Esophagus squamous epithelium (tissue), 4 donors: ENCODE data around the gene B3GNT2.

ENCODE experiments used
- POLR2A ChIP-seq, 4 donors: fragments of 450-650 bp; IDR thresholded peaks; one replicate each; pipeline ENCODE4 v1.6.1; 2017; ENCODE audit warnings: antibody characterized with exemption in 4 of 4, mild to moderate bottlenecking in 4 of 4, moderate library complexity in 3 of 4
- TF ChIP-seq, protein P1 (sequence below), 6 experiments: fragments of 450-650 bp in 4 of 6; fragments of 200-600 bp in 2 of 6; sonication (generic) in 2 of 6; IDR thresholded peaks; one replicate each; pipeline ENCODE4 v1.5.1; 2016 to 2019; ENCODE audit warnings: antibody characterized with exemption in 6 of 6, mild to moderate bottlenecking in 4 of 6, moderate library complexity in 4 of 6

DNA sequence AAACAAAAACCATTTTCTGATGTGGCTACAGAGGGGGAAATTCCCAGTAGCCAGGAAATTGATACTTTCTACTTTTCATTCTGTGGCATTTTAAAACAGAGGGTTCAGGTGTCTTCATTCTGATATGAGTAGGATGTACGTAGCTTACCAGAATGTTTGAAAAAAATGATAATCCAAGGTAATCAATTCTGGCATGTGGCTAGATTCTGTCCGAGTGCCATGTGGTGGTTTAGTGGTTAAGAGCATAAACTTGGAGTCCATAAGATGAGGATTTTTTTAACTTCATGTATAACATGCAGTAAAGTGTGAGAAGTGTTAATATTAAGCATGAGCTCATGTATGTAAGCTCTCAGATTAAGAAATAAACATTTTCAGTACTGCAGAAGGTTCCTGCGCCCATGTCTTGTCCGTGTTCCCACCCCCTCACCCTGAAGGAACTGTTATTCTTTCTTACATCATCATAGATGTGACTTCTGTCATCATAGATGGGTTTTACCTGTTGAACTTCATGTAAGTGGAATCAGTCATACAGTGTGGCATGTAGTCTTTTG, 4.5 kb downstream of the B3GNT2 start:
- TF ChIP-seq, protein P1, sequence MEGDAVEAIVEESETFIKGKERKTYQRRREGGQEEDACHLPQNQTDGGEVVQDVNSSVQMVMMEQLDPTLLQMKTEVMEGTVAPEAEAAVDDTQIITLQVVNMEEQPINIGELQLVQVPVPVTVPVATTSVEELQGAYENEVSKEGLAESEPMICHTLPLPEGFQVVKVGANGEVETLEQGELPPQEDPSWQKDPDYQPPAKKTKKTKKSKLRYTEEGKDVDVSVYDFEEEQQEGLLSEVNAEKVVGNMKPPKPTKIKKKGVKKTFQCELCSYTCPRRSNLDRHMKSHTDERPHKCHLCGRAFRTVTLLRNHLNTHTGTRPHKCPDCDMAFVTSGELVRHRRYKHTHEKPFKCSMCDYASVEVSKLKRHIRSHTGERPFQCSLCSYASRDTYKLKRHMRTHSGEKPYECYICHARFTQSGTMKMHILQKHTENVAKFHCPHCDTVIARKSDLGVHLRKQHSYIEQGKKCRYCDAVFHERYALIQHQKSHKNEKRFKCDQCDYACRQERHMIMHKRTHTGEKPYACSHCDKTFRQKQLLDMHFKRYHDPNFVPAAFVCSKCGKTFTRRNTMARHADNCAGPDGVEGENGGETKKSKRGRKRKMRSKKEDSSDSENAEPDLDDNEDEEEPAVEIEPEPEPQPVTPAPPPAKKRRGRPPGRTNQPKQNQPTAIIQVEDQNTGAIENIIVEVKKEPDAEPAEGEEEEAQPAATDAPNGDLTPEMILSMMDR (IDR thresholded peaks at IDR 0.05), result no peak
- TF ChIP-seq POLR2A (IDR thresholded peaks at IDR 0.05), result no peak
